CD14-positive monocyte (primary cell): Measurements from ENCODE around the gene AMDHD2. TPM values are rescaled to one million over a fixed set of nuclear protein-coding genes. Genes with fewer than 3 reads are reported as not detected.
A peak's percentile ranks its signal among the peaks of the same experiment; 100 is the strongest.

Source experiments
- DNase-seq, 3 donors: peaks; one replicate each; pipeline ENCODE4 v3.0.0-alpha.2; 2011 to 2022
- H2AFZ ChIP-seq: 2 replicates; pipeline ENCODE4 v1.6.0; 2012; ENCODE audit warnings: mild to moderate bottlenecking, low read depth, low read length, inconsistent platforms; ENCODE audit not compliant: insufficient read depth, poor library complexity, severe bottlenecking
- H3K27ac ChIP-seq, 2 donors: 1 replicate in 1 of 2; 2 replicates in 1 of 2; pipeline ENCODE4 v1.5.1; 2012 to 2013; ENCODE audit warnings: low read length in 2 of 2, control low read depth in 1 of 2, inconsistent platforms in 1 of 2, low read depth in 1 of 2, mild to moderate bottlenecking in 1 of 2
- H3K27me3 ChIP-seq, 2 donors: one replicate each; pipeline versions ENCODE4 v1.6.0 to v1.6.1; 2011 to 2013; ENCODE audit warnings: low read length in 2 of 2; ENCODE audit not compliant: control insufficient read depth in 2 of 2, insufficient read depth in 2 of 2
- H3K36me3 ChIP-seq, 2 donors: replicated peaks in 1 of 2; 1 replicate in 1 of 2; 2 replicates in 1 of 2; pipeline versions ENCODE4 v1.5.1 to v1.6.1; 2012 to 2013; ENCODE audit warnings: low read length in 2 of 2, control low read depth in 1 of 2, inconsistent platforms in 1 of 2, mild to moderate bottlenecking in 1 of 2; ENCODE audit not compliant: insufficient read depth in 2 of 2, control insufficient read depth in 1 of 2
- H3K4me1 ChIP-seq, 2 donors: 1 replicate in 1 of 2; 2 replicates in 1 of 2; pipeline versions ENCODE4 v1.5.1 to v1.6.1; 2012 to 2013; ENCODE audit warnings: low read length in 2 of 2, control low read depth in 1 of 2, inconsistent platforms in 1 of 2, mild to moderate bottlenecking in 1 of 2, moderate library complexity in 1 of 2; ENCODE audit not compliant: insufficient read depth in 2 of 2, control insufficient read depth in 1 of 2
- H3K4me2 ChIP-seq: replicated peaks from 2 replicates; pipeline ENCODE3; 2012; ENCODE audit warnings: low read length, moderate library complexity, mild to moderate bottlenecking; ENCODE audit not compliant: poor library complexity, severe bottlenecking; ENCODE audit errors: extremely low read depth
- H3K4me3 ChIP-seq, 3 experiments: fragments of 200-600 bp in 1 of 3; sonication (generic) in 1 of 3; replicated peaks in 1 of 3; 1 replicate in 2 of 3; 2 replicates in 1 of 3; pipeline ENCODE4 v1.5.1; 2011 to 2013; ENCODE audit warnings: low read length in 3 of 3, mild to moderate bottlenecking in 3 of 3, control low read depth in 2 of 3, low read depth in 2 of 3, inconsistent platforms in 1 of 3, moderate library complexity in 1 of 3
- H3K79me2 ChIP-seq: 2 replicates; pipeline ENCODE4 v1.6.0; 2012; ENCODE audit warnings: mild to moderate bottlenecking, control low read depth, inconsistent platforms, low read length, moderate library complexity; ENCODE audit not compliant: insufficient read depth
- H3K9ac ChIP-seq: 2 replicates; pipeline ENCODE4 v1.6.0; 2017; ENCODE audit warnings: low read length, mild to moderate bottlenecking; ENCODE audit not compliant: insufficient read depth, poor library complexity, severe bottlenecking
- H3K9me3 ChIP-seq, 2 donors: replicated peaks in 1 of 2; 1 replicate in 1 of 2; 2 replicates in 1 of 2; pipeline versions ENCODE4 v1.5.1 to v1.6.1; 2012 to 2013; ENCODE audit warnings: low read length in 2 of 2, control low read depth in 1 of 2; ENCODE audit not compliant: control insufficient read depth in 1 of 2, insufficient read depth in 1 of 2
- H4K20me1 ChIP-seq: 2 replicates; pipeline ENCODE4 v1.6.0; 2012; ENCODE audit warnings: mild to moderate bottlenecking, low read length, control low read depth, moderate library complexity; ENCODE audit not compliant: insufficient read depth
- H3K27ac Mint-ChIP-seq, 7 donors: one replicate each; pipeline ENCODE4 v1.8.0; 2020; ENCODE audit warnings: mild to moderate bottlenecking in 7 of 7, mixed read lengths in 7 of 7, moderate library complexity in 6 of 7, inconsistent platforms in 2 of 7
- H3K27me3 Mint-ChIP-seq, 3 donors: one replicate each; pipeline ENCODE4 v1.8.0; 2021 to 2022; ENCODE audit warnings: low read depth in 3 of 3, mild to moderate bottlenecking in 3 of 3, mixed read lengths in 3 of 3, moderate library complexity in 3 of 3, inconsistent platforms in 1 of 3
- H3K36me3 Mint-ChIP-seq, 2 donors: one replicate each; pipeline ENCODE4 v1.8.0; 2020; ENCODE audit warnings: mixed read lengths in 2 of 2, inconsistent platforms in 1 of 2, mild to moderate bottlenecking in 1 of 2
- H3K4me1 Mint-ChIP-seq: one replicate; pipeline ENCODE4 v1.8.0; 2020; ENCODE audit warnings: mild to moderate bottlenecking, mixed read lengths
- H3K4me3 Mint-ChIP-seq, 2 donors: one replicate each; pipeline ENCODE4 v1.8.0; 2020; ENCODE audit warnings: mild to moderate bottlenecking in 2 of 2, mixed read lengths in 2 of 2, moderate library complexity in 1 of 2
- H3K9me3 Mint-ChIP-seq, 7 donors: one replicate each; pipeline ENCODE4 v1.8.0; 2020 to 2022; ENCODE audit warnings: mixed read lengths in 7 of 7, mild to moderate bottlenecking in 6 of 7, moderate library complexity in 6 of 7, inconsistent platforms in 2 of 7
- CTCF ChIP-seq: fragments of 200-600 bp; IDR thresholded peaks from one replicate; pipeline ENCODE4 v1.8.0; 2022; ENCODE audit warnings: antibody characterized with exemption, mild to moderate bottlenecking
- WGBS: methylation state at CpG from one replicate; pipeline ENCODE4 v1.1.5; 2013; ENCODE audit warnings: missing lambda C conversion rate; ENCODE audit not compliant: insufficient coverage; 5-methylcytosine and 5-hydroxymethylcytosine counted together
- intact Hi-C, 2 donors: fragments of 100-400 bp; cut with micrococcal nuclease; formaldehyde crosslinking; loops; one replicate each; pipeline versions ENCODE4 v1.15.0 to v1.15.1; 2023
- polyA plus RNA-seq, 3 donors: library from polyadenylated mRNA; depleted of rRNA in 1 of 3; unstranded in 2 of 3; stranded (reverse) in 1 of 3; fragments of 300-500 nt in 2 of 3; fragments of >200 nt in 1 of 3; fragmentation: Illumina TruSeq in 2 of 3; gene quantifications; 1 replicate in 2 of 3; 2 replicates in 1 of 3; pipeline ENCODE4 v1.2.3, GENCODE V29; 2012 to 2021

The AMDHD2 gene
- polyA plus RNA-seq, 3 donors: 6.9 to 57.8 (median 8.4) TPM

- Histone ChIP-seq H3K79me2 (peaks cover 47% of the 10 kb centered on the region), H3K4me3 (peak overlapping the region; percentile 56 to 73 (median 64)), H3K9me3 (peaks cover 0 to 20% of the 10 kb centered on the region in 2 donors), H4K20me1 (peaks cover 30% of the 10 kb centered on the region), H2AFZ (peak overlapping the region; percentile 83), H3K4me2 (peak overlapping the region; percentile 80), H3K36me3 (no peaks in the 10 kb centered on the region), H3K27me3 (peaks cover 31 to 36% of the 10 kb centered on the region in 2 donors), H3K27ac (peak overlapping the region in 1 of 2 donors; percentile 75), H3K4me1 (peaks cover 18 to 62% of the 10 kb centered on the region in 2 donors), H3K9ac (peak overlapping the region; percentile 75)
- TF ChIP-seq CTCF: peak; percentile 48
- Mint-ChIP-seq H3K4me1 (peaks cover 40% of the 10 kb centered on the region), H3K4me3 (peak overlapping the region; percentile 77 to 86), H3K9me3 (peaks cover 0 to 11% (median 5%) of the 10 kb centered on the region in 7 donors), H3K27ac (peak overlapping the region in 5 of 7 donors; percentile 20 to 68 (median 32)), H3K36me3 (peaks cover 4 to 19% of the 10 kb centered on the region in 2 donors), H3K27me3 (peaks cover 33 to 41% (median 36%) of the 10 kb centered on the region in 3 donors)
- intact Hi-C loops: loop anchor here (5.0 to 10.0 kb wide), 2 partner anchors 33 to 49 kb away; partner anchors contain the start of gene CCNF (in 1 of the 2)
- peak; percentile 24 to 57 (median 54) for DNase-seq
- under 1% methylated on average over 100 of the region's 100 CpGs for WGBS
Observed at GRCh38 chr16:2473999-2474876, 45.9 kb upstream of the AMDHD2 start.

GRCh38 chr16:2474877-2475412, 45.2 kb upstream of the AMDHD2 start, which contains the start of gene TBC1D24:
TSS of gene TBC1D24 (plus strand) at chr16:2475127. CDS start at chr16:2496149, 21,022 bp downstream.
- peaks cover 18 to 62% of the 10 kb centered on the region in 2 donors for H3K4me1 ChIP-seq
- peaks cover 24 to 29% of the 10 kb centered on the region in 2 donors for H3K27me3 ChIP-seq
- peak within 1 kb of the TSS; percentile 75 for H3K9ac ChIP-seq
- intact Hi-C loops: loop anchor here (1.0 to 10.0 kb wide), 3 partner anchors 13 to 50 kb away; partner anchors contain the start of gene CCNF (in 1 of the 2)
- peaks cover 26 to 34% (median 29%) of the 10 kb centered on the region in 3 donors for H3K27me3 Mint-ChIP-seq
- peaks cover 0 to 15% of the 10 kb centered on the region in 2 donors for H3K9me3 ChIP-seq
- under 1% methylated on average over 71 of the region's 77 CpGs for WGBS
- H3K4me1 Mint-ChIP-seq: peaks cover 36% of the 10 kb centered on the region
- H2AFZ ChIP-seq: peak within 1 kb of the TSS; percentile 83
- H3K27ac Mint-ChIP-seq: peak within 1 kb of the TSS in 5 of 7 donors; percentile 20 to 68 (median 46)
- peak within 1 kb of the TSS; percentile 77 to 86 for H3K4me3 Mint-ChIP-seq
- no peak for TF ChIP-seq CTCF
- peak within 1 kb of the TSS; percentile 56 to 73 (median 64) for H3K4me3 ChIP-seq
- peaks cover 1 to 22% of the 10 kb centered on the region in 2 donors for H3K36me3 Mint-ChIP-seq
- peaks cover 0 to 9% (median 5%) of the 10 kb centered on the region in 7 donors for H3K9me3 Mint-ChIP-seq
- H4K20me1 ChIP-seq: peaks cover 30% of the 10 kb centered on the region
- peak within 1 kb of the TSS in 1 of 2 donors; percentile 75 for H3K27ac ChIP-seq
- peak; percentile 73 to 81 (median 79) for DNase-seq
- H3K79me2 ChIP-seq: peaks cover 54% of the 10 kb centered on the region
- peak within 1 kb of the TSS; percentile 80 for H3K4me2 ChIP-seq
- no peaks in the 10 kb centered on the region for H3K36me3 ChIP-seq
